Tibial nerve (tissue), 4 donors: ENCODE results near the gene H2BK1.

Source experiments
- EP300 ChIP-seq, 2 donors: sonication (generic); formaldehyde crosslinking; IDR thresholded peaks; one replicate each; pipeline ENCODE4 v1.6.1; 2017; ENCODE audit warnings: antibody characterized with exemption in 2 of 2, mild to moderate bottlenecking in 1 of 2
- TF ChIP-seq, protein P1 (sequence below), 5 experiments: fragments of 200-600 bp in 3 of 5; fragments of 450-650 bp in 2 of 5; sonication (generic) in 3 of 5; IDR thresholded peaks; one replicate each; pipeline ENCODE4 v1.5.1; 2016 to 2019; ENCODE audit warnings: antibody characterized with exemption in 5 of 5, mild to moderate bottlenecking in 3 of 5, moderate library complexity in 2 of 5

DNA sequence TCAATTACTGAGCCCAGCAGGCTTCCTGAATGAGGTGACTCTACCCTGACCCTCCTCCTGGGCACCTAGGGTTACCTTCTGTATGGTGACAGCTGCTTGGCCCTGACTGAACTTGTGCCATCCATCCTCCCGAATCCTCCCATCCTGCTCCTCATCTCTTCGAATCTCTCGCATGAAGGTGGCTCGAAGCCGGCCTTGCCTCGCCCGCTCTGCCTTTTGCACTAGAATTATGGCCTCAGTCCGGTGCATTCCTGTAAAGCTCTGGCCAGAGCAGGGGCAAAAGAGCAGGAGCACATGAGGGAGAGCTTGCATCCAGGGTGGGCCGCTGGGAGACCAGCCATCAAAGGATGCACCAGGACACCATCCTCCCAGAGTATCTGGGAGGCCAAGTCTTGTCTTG is 7.5 kb downstream of the H2BK1 start:
- TF ChIP-seq, protein P1, sequence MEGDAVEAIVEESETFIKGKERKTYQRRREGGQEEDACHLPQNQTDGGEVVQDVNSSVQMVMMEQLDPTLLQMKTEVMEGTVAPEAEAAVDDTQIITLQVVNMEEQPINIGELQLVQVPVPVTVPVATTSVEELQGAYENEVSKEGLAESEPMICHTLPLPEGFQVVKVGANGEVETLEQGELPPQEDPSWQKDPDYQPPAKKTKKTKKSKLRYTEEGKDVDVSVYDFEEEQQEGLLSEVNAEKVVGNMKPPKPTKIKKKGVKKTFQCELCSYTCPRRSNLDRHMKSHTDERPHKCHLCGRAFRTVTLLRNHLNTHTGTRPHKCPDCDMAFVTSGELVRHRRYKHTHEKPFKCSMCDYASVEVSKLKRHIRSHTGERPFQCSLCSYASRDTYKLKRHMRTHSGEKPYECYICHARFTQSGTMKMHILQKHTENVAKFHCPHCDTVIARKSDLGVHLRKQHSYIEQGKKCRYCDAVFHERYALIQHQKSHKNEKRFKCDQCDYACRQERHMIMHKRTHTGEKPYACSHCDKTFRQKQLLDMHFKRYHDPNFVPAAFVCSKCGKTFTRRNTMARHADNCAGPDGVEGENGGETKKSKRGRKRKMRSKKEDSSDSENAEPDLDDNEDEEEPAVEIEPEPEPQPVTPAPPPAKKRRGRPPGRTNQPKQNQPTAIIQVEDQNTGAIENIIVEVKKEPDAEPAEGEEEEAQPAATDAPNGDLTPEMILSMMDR (IDR thresholded peaks at IDR 0.05), result no peak
- no peak for TF ChIP-seq EP300 (IDR thresholded peaks at IDR 0.05)
